ENCODE results near the gene KDM4C. TPM values are rescaled to one million over a fixed set of nuclear protein-coding genes. Genes with fewer than 3 reads are reported as not detected.

Gene KDM4C
- total RNA-seq, 1 donor from 2014 or later = 11.1 TPM

- Histone ChIP-seq H3K36me3 (no peaks in the 10 kb centered on the region), H3F3A (ENCODE audit: low read depth) (no peaks in the 10 kb centered on the region), H3K79me2 (ENCODE audit: low read depth) (no peaks in the 10 kb centered on the region), H3K27me3 (no peaks in the 10 kb centered on the region), H3K27ac (no peak overlapping the region), H3K4me3 (no peak overlapping the region), H2AFZ (replicated peaks) (no peak overlapping the region), H3K9me3 (ENCODE audit: low read depth) (no peaks in the 10 kb centered on the region), H3K9ac (no peak overlapping the region), H3K4me1 (no peaks in the 10 kb centered on the region), H4K20me1 (ENCODE audit: low read depth) (no peaks in the 10 kb centered on the region), H3K4me2 (no peak overlapping the region)
- Mint-ChIP-seq H3K27me3 (ENCODE audit: insufficient read depth, low read depth) (no peaks in the 10 kb centered on the region), H3K9me3 (no peaks in the 10 kb centered on the region), H3K27ac (no peak overlapping the region), H3K4me3 (no peak overlapping the region), H3K36me3 (no peaks in the 10 kb centered on the region), H3K4me1 (no peaks in the 10 kb centered on the region)
- DNase-seq (ENCODE audit: low spot score) = no peak
- no peak for TF ChIP-seq EZH2 (IDR thresholded peaks at IDR 0.05)
Measured at GRCh38 chr9:7137571-7137970, 379.8 kb downstream of the KDM4C start.

DNA sequence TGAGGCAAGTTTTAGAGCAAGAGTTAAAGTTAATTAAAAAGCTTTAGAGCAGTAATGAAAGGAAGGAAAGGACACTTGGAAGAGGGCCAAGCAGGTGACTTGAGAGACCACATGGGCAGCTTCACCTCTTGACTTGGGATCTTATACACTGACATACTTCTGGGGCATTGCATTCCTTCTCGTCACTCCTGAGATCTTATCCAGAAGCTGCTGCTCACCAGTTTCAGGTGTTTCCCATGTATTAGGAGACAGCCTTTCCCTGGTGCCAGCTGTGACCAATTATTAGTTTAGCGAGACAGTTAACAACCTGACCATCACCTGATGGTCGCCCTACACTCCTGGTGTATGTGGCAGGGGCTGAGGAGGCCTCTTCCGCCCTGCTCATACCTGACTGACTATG, 382.1 kb downstream of the KDM4C start:
- DNase-seq (ENCODE audit: low spot score) = no peak
- no peak overlapping the region for H3K9ac ChIP-seq
- H3K79me2 ChIP-seq (ENCODE audit: low read depth) = no peaks in the 10 kb centered on the region
- no peak for TF ChIP-seq CTCF (IDR thresholded peaks at IDR 0.05)
- TF ChIP-seq EZH2phosphoT487 (IDR thresholded peaks at IDR 0.05) = no peak
- no peak for TF ChIP-seq EZH2 (IDR thresholded peaks at IDR 0.05)
- H2AFZ ChIP-seq (replicated peaks) = no peak overlapping the region
- H3K36me3 Mint-ChIP-seq = no peaks in the 10 kb centered on the region
- no peak overlapping the region for H3K4me2 ChIP-seq
- no peak overlapping the region for H3K27ac Mint-ChIP-seq
- no peaks in the 10 kb centered on the region for H3K36me3 ChIP-seq
- H3K4me3 ChIP-seq = no peak overlapping the region
- H3K4me1 Mint-ChIP-seq = peaks cover 5% of the 10 kb centered on the region
- no peak overlapping the region for H3K4me3 Mint-ChIP-seq
- no peaks in the 10 kb centered on the region for H3F3A ChIP-seq (ENCODE audit: low read depth)
- no peak overlapping the region for H3K27ac ChIP-seq
- no peaks in the 10 kb centered on the region for H3K9me3 Mint-ChIP-seq
- H4K20me1 ChIP-seq (ENCODE audit: low read depth) = no peaks in the 10 kb centered on the region
- H3K4me1 ChIP-seq = no peaks in the 10 kb centered on the region
- no peaks in the 10 kb centered on the region for H3K27me3 ChIP-seq
- peaks cover 3% of the 10 kb centered on the region for H3K27me3 Mint-ChIP-seq (ENCODE audit: insufficient read depth, low read depth)
- H3K9me3 ChIP-seq (ENCODE audit: low read depth) = no peaks in the 10 kb centered on the region

DNA sequence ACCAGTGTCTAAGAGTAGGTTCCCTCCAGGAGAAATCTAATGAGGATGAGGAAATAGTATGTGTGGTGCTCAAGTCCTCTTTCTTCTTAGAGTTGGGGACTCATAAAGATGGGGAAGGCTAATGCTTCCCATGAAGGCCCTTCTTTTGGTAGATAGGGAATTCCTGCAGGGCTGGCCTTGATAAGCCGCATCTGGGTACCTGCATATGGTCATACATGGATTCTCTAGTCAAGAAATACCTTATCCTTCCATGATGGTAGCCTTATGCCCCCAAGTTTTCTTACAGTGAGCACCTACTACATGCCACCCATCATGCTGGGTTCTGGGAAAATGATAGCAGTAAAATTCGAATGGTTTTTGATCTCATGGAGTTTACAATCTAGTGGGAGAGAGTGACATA, 382.6 kb downstream of the KDM4C start:
- no peak overlapping the region for H3K27ac Mint-ChIP-seq
- DNase-seq (ENCODE audit: low spot score) = no peak
- Histone ChIP-seq H2AFZ (replicated peaks) (no peak overlapping the region), H3K9me3 (ENCODE audit: low read depth) (no peaks in the 10 kb centered on the region), H3K9ac (no peak overlapping the region), H3K4me1 (no peaks in the 10 kb centered on the region), H3K4me3 (no peak overlapping the region), H3F3A (ENCODE audit: low read depth) (no peaks in the 10 kb centered on the region), H3K36me3 (no peaks in the 10 kb centered on the region), H3K27me3 (no peaks in the 10 kb centered on the region), H3K79me2 (ENCODE audit: low read depth) (no peaks in the 10 kb centered on the region), H3K4me2 (no peak overlapping the region), H4K20me1 (ENCODE audit: low read depth) (no peaks in the 10 kb centered on the region), H3K27ac (no peak overlapping the region)
- H3K36me3 Mint-ChIP-seq = no peaks in the 10 kb centered on the region
- H3K27me3 Mint-ChIP-seq (ENCODE audit: insufficient read depth, low read depth) = peaks cover 3% of the 10 kb centered on the region
- no peaks in the 10 kb centered on the region for H3K9me3 Mint-ChIP-seq
- TF ChIP-seq CTCF (IDR thresholded peaks at IDR 0.05) (no peak), EZH2phosphoT487 (IDR thresholded peaks at IDR 0.05) (no peak), EZH2 (IDR thresholded peaks at IDR 0.05) (no peak)
- peaks cover 5% of the 10 kb centered on the region for H3K4me1 Mint-ChIP-seq
- no peak overlapping the region for H3K4me3 Mint-ChIP-seq

DNA sequence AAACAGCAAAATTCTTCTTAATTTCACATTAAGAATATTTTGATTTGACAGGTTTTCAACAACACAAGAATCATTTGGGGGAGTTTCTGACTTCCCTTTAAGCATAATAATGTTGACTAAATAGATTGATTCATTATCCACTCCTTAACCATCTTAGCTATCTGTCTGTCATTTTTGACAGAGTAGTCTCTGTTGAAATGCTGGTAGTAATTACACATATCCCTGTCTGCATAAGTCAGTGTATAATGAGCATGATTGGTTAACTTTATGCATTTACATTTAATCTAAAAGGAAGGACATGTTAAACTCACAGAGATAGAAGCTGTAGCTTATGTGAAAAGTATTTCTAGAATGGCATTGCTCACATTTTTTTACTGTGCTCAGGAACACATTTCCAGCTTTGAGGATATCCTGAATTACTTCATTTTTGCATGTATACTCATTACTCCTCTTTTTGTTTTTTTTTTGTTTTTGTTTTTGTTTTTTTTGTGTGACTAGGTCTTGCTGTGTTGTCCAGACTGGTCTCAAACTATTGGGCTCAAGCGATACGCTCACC, 385.9 kb downstream of the KDM4C start:
- H3K27ac Mint-ChIP-seq = no peak overlapping the region
- TF ChIP-seq CTCF (IDR thresholded peaks at IDR 0.05) (no peak), EZH2phosphoT487 (IDR thresholded peaks at IDR 0.05) (no peak), EZH2 (IDR thresholded peaks at IDR 0.05) (no peak)

More for the DNA sequence above, 385.9 kb downstream of the KDM4C start:
- no peak overlapping the region for H2AFZ ChIP-seq (replicated peaks)
- H3K27me3 ChIP-seq = no peaks in the 10 kb centered on the region
- no peak for DNase-seq (ENCODE audit: low spot score)
- H3F3A ChIP-seq (ENCODE audit: low read depth) = no peaks in the 10 kb centered on the region
- Mint-ChIP-seq H3K9me3 (no peaks in the 10 kb centered on the region), H3K27me3 (ENCODE audit: insufficient read depth, low read depth) (peaks cover 3% of the 10 kb centered on the region), H3K4me3 (no peak overlapping the region), H3K4me1 (peaks cover 5% of the 10 kb centered on the region), H3K36me3 (no peaks in the 10 kb centered on the region)
- H3K27ac ChIP-seq = no peak overlapping the region
- no peak overlapping the region for H3K4me2 ChIP-seq
- H3K79me2 ChIP-seq (ENCODE audit: low read depth) = no peaks in the 10 kb centered on the region
- H3K9ac ChIP-seq = no peak overlapping the region
- no peaks in the 10 kb centered on the region for H3K36me3 ChIP-seq
- peaks cover 10% of the 10 kb centered on the region for H3K4me1 ChIP-seq
- H4K20me1 ChIP-seq (ENCODE audit: low read depth) = no peaks in the 10 kb centered on the region
- H3K9me3 ChIP-seq (ENCODE audit: low read depth) = no peaks in the 10 kb centered on the region
- H3K4me3 ChIP-seq = no peak overlapping the region

Measured in neural progenitor cell (in vitro differentiated cells).